SH-SY5Y (cell line): Measurements from ENCODE around the gene ALCAM.

Experiments
- GATA2 ChIP-seq: IDR thresholded peaks from 2 replicates; pipeline ENCODE4 v1.6.1; 2011; ENCODE audit warnings: mild to moderate bottlenecking, low read depth, low read length
- GATA3 ChIP-seq: IDR thresholded peaks from 2 replicates; pipeline ENCODE4 v1.6.1; 2011; ENCODE audit warnings: low read depth, mild to moderate bottlenecking, low read length, moderate library complexity

- TF ChIP-seq GATA2 (no peak), GATA3 (no peak)
These were observed 78.0 kb downstream of the ALCAM start for GRCh38 chr3:105444725-105445124.
